Measurements from ENCODE around the gene SLX4IP.

SLX4IP gene

DNA sequence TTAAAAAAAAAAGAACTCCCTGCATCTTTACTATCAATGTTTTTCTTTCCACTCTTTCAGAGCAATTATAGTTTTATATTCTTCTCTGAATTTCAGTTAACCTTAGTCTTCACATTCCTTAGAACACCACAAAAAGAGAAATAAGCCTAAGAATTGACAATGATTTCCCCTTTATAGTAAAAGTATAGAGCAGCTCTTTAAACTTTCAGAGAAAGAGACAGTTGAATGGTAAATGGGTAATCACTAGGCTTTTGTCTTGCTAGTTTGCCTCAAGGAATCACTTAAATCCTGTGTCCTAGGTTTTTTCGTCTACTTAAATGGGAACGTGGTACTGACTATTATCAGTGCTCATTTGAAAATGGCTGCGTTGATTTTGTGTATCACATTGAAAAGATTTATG, 31.8 kb downstream of the SLX4IP start:
- no peak for DNase-seq (ENCODE audit: low spot score)

DNA sequence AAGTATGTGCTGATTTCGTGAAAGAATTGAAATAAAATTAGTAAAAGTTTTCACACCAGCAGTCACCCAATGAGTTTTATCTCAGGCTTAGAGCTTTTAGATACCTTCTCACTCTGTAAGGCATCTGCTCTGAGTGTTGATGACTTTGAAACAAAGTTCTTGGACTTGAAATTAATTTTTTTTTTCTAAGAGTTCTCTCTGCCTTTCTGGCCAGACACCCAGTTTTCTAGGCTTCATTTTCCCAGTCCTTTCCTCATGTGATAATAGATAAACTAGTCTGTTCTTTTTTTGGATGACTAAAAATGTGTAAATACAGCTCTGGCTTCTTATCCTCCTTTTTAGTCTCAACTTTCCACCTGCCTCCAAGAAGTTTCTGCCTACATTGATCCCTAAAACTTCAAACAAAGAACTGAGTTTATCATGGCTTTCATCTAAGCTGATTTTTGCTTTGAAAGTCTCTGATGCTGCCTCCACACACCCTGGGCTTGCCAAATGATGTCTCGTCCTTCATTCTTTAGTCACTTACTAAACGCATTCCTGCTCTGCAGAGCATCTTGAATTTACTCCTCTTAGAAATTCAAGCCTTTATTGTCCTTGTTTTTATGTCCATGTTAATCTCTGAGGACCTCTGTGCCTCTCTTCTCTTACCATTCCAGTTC, 32.7 kb downstream of the SLX4IP start:
- DNase-seq (ENCODE audit: low spot score): no peak

DNA sequence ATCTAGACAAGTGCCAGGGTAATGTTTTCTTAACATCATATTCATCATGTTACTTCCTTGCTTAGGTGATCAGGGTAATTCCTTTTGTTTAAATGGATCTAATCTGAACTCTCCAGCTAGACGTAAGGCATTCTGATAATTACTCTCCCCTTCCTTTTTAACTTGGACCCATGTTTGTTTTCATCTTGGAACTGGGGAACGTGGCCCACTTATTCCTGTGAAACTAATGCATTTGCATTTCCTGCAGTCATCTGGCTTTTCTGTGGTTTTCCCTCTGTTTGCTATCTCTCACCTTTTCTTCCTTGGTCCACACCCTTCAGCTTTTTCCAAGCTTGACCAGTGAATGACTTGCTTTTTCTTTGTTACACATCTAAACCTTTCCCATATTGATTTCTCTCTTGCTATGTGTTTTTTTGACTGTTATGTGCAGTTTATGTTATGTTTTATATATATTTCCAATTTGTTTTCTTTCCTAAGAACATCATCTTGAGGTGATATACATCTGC, 33.3 kb downstream of the SLX4IP start:
- DNase-seq (ENCODE audit: low spot score): no peak

DNA sequence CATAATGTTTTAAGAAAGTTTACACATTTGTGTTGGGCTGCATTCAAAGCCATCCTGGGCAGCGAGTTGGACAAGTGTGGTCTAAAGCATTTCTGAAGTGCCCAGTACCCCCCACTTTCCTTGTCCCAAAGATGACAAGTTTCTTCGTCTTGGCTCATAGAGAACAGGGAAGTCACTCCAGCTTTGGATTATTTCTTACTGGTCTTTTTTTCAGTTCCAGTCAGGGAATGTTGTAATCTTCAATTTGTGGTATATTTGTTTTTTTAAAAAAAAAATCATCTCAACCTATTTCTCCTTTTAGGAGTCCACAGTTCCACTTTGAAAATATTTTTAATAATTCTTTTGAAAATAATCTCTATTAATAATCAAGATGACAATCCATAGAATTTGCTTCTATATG, 34.0 kb downstream of the SLX4IP start:
- DNase-seq (ENCODE audit: low spot score): no peak

DNA sequence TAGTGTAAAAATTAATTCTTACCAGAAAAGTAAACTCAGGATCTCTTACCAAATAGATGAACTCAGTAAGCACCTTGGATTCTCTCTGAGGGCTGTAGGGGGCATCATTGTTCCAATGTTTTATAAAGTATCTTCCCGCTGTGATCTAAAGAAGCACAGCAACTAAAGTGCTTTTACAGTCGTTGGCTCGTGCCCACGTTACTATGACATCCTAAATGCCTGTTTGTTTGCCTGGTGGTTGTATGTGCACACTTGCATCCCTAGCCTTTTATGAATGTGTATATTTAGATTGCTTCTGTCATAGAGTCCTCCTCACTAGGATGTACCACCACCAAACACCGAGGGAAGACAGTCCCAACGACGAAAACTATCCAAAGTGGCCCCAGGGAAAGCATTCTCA, 34.5 kb downstream of the SLX4IP start:
- DNase-seq (ENCODE audit: low spot score): peak; percentile 44

DNA sequence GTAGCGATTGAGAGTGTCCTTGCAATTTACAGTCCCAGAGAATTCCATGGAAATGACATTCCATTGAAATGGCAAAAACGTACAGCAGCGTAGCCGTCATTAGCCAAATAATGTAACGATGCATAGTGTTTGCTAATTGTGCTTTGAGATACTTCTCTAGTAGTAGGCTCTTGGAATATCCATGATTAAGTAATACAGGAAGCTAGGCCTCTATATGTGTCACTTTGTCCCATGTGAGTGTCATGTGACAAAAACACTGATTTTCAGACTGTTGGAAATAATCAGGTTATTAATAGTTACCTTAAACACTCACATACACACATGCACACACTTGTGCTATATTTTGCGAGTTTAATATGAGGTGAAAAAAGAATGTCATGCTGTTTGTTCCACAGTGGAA, 35.2 kb downstream of the SLX4IP start:
- no peak for DNase-seq (ENCODE audit: low spot score)

DNA sequence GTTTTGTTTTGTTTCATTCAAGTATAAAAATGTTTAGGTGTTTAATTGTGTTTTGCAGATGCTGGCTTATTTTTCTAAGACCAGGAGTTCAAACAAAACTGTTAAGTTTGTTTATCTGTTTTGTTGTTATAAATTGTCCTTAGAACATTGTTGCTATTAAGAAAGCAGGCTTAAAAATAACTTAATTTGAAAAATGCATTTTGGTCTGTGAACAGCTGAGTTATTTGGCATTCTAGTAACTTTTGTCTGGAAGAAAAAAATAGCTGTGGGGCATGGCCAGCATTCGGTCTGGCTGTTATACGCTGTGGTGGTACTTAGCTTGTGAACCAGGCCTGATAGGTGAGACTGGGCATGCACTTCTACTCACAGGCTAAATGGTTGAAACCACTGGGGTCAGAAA, 37.8 kb downstream of the SLX4IP start:
- no peak for DNase-seq (ENCODE audit: low spot score)

DNA sequence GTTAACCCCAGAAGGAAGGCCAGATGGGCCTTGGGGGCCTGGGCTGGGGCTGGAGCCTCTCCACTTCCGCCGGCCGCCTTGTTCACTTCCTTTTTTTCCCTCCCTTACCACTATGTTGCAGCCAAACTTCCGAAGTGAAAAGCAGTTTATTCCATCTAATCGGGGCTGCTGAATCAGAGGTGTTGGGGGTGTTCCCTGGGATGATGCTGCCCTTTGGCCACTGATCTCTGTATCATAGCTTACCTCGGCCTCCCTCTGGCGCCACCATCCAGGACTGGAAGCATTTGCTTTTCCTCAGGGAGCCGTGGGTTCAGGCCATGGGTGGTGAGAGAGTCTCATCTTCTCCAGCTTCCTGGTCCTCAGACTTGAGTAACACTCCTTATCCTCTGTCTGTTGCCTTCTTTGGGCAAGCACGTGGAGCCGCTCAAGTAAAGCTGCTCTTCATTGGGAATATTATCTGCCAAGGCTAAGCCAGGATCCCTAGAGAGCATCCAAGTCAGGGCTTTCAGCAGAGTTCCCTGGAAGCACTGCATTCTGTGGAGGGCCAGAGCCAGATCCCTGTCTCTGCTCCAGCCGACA, 39.6 kb downstream of the SLX4IP start:
- DNase-seq (ENCODE audit: low spot score): no peak

DNA sequence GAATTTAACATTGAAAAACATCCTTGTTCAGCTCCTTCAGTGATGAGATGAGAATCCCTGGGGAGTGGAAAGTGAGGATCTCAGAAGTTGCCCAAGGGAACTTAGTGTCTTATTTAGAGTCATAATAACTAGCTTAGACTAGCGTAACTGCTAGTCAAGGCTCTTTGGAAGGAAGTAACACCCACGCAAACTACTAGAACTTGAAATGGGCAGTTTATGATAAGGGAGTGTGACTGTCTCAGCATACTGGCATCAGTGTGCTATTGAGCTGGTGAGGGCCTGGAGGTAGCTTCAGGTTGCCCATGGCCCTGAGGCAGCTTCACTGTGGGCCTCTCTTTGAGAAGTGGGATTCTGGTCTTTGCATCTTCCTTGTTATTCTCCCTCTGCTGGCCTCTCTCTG, 40.1 kb downstream of the SLX4IP start:
- no peak for DNase-seq (ENCODE audit: low spot score)

DNA sequence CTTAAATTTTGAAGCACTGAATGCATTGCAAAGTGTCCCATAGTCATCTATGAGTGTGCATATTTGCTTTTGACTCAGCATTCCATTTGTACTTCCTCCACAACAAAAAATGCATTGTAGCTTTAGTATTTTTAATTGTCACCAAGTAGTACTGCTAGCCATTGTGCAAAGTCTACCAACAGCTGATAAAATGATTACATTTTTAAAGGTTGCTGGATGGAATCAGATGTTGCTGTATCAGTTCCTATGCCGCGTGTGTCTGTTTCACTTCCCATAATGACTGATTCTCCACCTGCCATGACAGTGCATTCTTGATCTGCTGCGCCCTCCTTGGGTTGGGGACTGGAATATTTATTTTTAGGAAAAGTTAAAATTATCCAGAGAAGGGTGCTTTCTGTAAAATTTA, 41.2 kb downstream of the SLX4IP start:
- DNase-seq (ENCODE audit: low spot score): peak; percentile 66

DNA sequence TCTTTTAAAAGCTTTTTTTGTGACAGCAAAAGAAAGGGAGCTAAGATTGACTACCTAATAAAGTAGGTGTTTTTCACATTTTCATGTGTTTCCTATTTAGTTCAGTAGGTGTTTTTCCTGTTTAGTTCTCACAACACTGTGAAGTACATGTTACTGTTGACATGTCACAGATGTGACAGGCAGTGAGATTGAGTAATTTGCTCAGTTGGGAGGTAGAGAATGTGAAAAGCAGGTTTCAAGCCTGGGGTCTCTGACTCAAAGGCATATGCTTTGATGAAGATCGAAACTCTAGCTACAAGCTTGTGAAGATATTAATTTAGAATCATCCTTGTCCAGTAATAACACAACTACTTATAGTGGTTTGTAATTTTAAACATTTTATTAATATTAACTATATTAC, 43.1 kb downstream of the SLX4IP start:
- no peak for DNase-seq (ENCODE audit: low spot score)

DNA sequence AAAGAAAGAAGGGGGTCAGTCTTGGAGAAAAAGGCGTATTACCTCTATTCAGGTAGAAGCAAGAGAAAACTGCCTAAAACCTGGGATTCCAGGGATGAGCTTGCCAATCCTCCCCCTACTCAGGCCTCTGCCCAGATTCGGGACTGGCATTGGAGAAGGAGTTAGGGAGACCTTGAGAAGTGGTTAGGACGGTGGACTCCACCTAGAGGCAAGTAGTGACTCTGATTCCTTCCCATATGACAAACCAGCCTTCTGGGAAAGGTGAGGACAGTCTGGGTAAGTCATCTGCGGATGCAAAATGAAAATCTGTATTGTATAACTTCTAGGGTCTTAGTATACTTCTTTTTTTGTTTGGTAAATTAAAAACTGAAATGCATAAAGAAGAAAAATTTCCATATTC, 43.8 kb downstream of the SLX4IP start:
- DNase-seq (ENCODE audit: low spot score): no peak

DNA sequence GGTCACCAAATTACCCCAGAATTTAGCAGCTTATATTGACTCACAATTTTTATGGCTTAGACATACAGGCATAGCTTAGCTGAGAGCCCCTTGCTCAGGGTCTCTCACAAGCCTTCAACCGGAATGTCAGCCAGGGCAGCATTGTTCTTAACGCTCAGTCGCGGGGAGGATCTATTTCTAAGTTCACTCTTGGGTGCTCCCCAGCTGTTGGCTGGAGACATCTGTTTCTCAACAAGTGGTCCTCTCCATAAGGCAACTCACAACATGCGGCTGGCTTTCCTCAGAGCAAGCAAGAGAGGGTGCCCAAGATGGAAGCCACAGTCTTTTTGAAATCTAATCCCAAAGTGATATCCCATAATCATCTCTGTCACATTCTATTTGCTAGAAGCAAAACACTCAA, 46.6 kb downstream of the SLX4IP start:
- DNase-seq (ENCODE audit: low spot score): no peak

DNA sequence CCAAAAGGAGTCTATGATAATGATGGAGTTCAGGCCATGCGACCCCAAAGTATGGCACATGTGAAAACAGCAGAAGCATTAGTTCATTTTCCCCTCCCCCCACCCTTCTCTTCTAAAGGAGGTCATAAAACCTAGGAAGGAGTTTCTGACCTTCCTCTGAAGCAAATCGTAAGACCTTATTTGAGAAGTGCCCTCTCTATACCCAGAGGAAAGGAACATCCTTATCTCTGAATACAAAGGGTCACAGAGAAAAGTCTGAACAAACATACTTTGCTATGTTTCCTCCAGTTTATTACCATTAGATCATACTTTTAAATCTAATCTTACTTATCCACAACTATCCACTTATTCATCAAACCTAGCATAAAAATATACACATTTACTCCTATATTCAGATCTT, 48.6 kb downstream of the SLX4IP start:
- no peak for DNase-seq (ENCODE audit: low spot score)

DNA sequence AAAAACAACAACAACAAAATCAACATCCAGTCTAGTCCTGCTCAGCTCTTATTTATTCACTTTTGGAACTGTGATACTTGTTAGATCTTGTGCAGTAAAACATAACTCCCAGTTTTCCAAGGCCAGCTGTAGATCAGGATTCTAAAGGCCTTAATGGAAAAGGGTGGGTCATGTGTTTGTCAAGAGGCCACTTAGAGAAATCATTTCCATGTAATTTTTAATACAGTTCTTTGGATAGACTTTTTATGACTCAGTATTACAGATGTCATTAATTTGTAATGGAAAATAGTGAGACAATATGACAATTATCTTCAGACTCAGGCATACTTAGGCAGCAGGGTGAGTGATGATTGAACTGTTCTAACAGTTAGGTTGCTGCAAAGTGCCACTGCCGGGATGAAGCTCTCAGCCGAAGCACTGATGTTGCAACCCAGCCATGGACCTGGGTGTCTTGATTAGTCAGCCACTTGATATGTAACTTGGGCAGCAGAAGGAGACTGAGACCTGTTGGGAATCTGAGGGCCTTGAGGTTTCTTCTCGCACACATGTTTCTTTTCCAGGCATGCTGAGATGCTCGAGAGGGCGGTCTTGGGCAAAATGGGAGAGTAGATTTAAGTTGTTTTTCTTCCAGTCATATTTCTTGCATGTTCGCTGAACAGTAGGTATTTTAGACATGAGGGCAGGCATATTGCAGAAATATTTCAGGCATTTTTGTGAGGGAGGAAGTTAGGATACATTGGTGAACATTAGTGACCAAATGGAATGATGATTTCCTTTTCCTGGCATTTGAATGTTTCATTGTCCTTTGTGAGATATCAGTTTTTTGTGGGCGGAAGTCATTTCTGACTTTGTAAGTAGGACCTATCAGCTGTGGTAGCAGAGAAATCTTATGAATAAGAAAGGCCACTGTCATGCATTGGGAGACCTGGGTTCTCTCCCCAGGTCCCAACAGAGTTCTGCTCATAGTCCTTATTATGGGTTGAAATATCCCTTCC, 52.3 kb downstream of the SLX4IP start:
- DNase-seq (ENCODE audit: low spot score): no peak

DNA sequence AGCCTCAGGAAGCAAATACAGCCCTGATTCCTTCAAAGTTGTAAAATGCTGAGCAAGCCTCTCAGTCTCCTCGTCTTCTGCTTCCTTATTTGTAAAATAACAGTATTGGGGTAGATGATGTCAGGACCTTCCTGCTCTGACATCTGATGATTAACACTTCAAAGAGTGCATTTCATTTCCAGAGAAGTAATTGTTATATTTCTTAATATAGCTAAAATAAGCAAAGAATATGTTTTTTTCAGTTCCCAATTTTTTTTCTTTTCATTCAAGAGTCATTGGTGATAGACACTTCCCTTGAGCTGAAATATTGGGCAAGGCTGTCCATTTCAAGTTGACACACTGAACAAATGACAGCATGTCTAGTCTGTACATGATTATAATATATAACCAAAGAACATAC, 53.4 kb downstream of the SLX4IP start:
- no peak for DNase-seq (ENCODE audit: low spot score)

DNA sequence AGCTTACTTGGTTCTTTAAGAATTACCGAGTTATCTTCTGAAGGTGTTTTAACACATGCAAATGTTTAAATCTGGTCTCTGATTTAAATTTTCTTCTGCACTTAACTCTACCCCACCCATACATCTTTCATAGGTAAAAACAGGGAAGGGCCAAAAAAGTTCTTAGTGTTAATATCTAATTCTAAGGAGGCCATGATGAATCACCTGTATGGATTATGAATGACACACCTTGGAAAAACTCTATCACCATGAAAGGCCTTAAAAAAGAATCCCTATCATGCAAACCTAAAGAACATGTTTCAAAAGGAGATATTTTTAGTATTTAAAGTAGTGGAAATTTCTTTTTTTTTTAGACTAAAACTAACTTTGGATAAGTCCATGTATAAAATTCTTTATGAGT, 54.7 kb downstream of the SLX4IP start:
- no peak for DNase-seq (ENCODE audit: low spot score)

DNA sequence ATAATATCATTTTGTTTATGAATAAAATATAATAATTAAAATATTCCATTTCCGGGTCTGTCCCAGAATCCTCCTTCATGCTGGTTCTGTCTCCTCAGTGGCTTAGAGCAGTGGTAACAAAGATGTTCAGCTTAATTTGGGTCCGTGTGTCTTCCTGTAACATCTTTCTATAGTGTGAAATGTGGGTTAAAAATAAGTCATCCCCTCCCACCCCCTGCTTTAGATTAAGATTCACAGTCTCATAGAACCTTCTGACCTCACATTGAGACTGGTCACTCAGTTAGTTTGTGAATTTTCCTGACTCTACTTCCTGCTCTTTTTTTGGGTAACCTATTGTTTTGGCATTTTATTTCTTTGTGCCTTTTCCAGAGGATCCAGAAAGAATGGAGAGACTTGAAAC, 55.2 kb downstream of the SLX4IP start:
- DNase-seq (ENCODE audit: low spot score): no peak

DNA sequence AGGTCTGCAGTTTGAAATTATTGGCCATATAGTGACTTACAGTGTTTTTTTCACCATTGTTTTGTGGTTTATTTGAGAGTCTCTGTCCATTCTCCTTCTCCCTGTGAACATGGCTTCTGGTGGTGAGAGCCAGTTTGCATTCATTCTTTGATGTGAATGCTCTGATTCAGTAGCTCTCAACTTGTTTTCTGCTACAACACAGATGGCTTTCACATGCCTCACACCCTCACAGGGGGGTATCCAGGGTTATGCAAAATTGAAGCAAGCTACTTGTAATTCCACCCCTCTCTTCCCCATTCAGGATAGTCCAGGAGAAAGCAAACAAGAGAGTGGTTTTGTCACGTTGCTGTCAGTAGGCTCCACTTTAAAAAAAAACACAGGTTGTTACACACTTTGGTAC, 55.6 kb downstream of the SLX4IP start:
- no peak for DNase-seq (ENCODE audit: low spot score)

DNA sequence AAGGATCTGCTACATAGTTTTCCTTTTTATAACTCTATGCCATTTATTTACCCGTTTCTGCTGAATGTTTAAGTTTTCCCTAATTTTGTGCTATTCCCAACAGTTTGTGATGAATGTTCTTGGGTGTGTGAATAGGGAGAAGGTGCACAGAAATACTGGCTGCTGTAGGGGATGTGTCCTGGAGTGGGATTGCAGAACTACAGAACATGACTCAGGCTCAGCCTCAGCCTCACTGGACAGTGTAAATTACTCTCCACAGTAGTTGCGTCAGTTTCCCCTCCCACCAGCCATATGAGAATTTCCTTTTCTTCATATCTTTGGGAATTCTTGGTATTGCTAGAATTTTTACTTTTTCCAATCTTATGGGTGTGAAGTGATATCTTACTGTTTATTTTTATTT, 57.0 kb downstream of the SLX4IP start:
- no peak for DNase-seq (ENCODE audit: low spot score)

DNA sequence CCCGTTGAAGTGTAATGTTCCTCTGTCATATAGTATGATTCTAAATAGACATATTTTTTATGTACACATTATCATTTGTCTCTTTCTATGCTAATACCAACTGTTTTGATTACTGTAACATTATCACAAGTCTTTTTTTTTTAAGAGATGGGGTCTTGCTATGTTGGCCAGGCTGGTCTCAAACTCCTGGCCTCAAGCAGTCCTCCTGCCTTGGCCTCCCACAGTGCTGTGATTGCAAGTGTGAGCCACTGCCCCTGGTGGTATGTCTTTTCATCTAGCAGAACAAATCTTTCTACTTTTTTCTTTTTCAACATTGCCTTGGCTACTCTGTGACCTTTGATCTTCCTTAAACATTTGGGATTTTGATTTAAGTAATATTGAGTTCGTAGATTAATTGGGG, 57.7 kb downstream of the SLX4IP start:
- DNase-seq (ENCODE audit: low spot score): no peak

DNA sequence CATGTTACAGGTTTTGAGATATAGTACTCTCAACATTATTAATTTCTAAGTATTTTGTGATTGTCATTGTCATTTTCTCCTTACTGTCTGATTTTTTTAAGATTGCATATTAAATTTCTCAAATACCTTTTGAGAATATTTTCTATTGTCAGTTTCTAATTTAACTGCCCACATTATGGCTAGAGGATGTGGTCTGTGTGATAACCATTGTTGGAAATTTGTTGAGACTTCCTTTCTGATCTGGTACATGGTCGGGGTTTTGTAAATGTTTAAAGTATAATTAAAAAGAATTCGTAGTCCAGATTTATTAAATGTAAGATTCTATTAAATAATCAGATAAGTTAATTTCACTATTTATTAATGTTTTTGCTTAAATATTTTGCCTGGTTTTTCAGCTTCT, 60.1 kb downstream of the SLX4IP start:
- DNase-seq (ENCODE audit: low spot score): no peak

DNA sequence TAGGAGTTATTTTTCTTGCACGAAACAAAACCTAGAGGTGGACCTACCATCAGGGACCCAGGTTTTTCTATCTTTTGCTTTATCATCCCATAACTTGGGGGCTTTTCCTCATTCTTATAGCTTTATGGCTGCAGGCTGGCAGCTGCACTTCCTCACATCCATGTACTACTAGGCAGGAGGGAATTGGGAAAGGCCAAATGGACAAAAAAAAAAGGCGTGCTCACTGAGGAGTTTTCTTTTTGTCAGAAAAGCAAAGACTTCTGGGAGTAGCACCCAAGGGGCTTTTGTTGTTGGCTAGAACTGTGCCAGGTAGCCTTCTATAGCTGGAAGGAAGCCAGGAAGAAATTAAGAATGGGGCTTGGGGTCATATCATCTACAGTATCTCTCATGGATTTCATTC, 61.4 kb downstream of the SLX4IP start:
- no peak for DNase-seq (ENCODE audit: low spot score)
